GM20431 (cell line): ENCODE results near the gene INTS6L.

Experiments
- in situ Hi-C: fragments of 300-500 bp; cut with MseI, MboI; formaldehyde crosslinking; loops from one replicate; pipeline ENCODE4 v1.15.0; 2020; ENCODE audit warnings: low sequenced_read_pairs; ENCODE audit not compliant: unreplicated experiment

Gene INTS6L, protein sequence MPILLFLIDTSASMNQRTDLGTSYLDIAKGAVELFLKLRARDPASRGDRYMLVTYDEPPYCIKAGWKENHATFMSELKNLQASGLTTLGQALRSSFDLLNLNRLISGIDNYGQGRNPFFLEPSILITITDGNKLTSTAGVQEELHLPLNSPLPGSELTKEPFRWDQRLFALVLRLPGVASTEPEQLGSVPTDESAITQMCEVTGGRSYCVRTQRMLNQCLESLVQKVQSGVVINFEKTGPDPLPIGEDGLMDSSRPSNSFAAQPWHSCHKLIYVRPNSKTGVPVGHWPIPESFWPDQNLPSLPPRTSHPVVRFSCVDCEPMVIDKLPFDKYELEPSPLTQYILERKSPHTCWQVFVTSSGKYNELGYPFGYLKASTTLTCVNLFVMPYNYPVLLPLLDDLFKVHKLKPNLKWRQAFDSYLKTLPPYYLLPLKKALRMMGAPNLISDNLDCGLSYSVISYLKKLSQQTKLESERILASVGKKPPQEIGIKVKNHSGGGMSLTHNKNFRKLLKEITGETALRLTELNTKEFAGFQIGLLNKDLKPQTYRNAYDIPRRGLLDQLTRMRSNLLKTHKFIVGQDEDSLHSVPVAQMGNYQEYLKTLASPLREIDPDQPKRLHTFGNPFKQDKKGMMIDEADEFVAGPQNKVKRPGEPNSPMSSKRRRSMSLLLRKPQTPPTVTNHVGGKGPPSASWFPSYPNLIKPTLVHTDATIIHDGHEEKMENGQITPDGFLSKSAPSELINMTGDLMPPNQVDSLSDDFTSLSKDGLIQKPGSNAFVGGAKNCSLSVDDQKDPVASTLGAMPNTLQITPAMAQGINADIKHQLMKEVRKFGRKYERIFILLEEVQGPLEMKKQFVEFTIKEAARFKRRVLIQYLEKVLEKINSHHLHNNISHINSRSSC

DNA sequence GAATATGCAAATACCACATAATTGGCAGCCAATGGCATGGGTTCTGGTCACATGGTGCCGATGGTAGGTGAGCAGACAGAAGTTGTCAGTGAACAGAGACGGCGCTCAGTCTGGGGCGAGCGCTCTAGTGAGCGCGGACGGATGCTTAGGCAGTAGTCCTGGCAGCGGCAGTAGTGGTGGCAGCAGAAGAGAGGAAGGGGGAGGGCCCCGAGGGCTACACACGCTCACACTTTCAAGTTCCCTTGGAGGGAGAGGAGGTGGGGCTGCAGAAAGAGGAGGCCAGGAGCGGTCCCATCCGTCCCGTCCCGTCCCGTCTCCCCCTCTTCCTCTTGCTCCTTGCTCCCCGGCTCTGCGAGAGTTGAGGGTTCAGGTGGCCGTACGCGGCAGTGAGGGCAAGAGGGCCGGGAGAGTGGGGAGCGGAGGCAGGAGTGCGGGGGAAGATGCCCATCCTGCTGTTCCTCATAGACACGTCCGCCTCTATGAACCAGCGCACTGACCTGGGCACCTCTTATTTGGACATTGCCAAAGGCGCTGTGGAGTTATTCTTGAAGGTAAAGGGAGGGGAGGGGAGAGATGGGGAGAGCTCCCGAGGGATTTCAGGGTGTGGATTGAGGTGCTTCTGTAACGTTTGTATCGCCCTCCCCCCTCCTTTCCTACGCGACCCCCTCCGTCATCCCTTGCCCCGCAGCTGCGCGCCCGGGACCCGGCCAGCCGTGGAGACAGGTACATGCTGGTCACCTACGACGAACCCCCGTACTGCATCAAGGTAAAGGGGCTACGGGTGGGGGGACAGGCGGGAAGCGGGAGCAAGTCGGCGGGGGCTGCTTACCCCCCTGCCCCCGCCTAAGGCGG, at the start of gene INTS6L:
TSS of gene INTS6L (plus strand) at position 108 of the 852 bp plus-strand sequence. CDS start at position 441, 333 bp downstream.
- in situ Hi-C loops, result no loop called here

DNA sequence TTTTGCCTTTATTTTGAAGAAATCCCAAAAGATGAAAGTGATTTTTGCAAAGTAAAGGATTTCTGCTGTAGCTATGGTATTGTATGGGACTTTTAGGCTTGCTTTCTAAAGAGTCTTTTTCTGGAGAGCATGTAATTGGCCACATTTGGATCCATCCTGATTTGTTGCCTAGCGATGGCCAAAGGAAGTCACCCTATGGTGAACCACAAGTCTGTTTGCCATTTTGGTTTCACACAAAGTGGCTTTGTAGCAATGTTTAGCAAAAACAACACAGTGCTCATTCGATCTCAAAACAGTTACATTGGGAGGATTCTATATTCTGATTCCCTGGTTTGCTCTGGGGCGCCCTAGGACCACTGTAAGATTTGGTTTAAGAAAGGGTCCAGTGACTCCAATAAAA, 44.1 kb upstream of the INTS6L start:
- in situ Hi-C loops, result loop anchor here (25.0 kb wide), 1 partner anchor 111 kb away; no protein-coding TSS in a partner anchor

DNA sequence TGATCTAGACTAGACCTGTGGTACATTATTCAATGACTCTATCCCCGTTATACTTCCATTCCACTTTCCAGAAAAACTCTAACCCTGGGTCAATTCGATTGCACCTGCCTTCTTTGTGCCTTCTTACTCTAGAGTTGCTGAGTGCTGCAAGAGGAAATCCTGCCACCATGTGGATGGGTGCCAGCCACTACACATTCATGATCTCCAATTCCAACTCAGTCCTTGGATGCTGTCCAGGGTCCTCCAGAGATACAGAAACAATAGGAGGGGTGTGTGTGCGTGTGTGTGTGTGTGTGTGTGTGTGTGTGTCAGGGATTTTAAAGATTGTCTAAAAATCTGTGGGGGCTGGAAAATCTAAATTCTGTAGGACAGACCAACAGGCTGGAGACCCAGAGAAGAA, 42.9 kb upstream of the INTS6L start:
- in situ Hi-C loops, result loop anchor here (25.0 kb wide), 1 partner anchor 110 kb away; no protein-coding TSS in a partner anchor

DNA sequence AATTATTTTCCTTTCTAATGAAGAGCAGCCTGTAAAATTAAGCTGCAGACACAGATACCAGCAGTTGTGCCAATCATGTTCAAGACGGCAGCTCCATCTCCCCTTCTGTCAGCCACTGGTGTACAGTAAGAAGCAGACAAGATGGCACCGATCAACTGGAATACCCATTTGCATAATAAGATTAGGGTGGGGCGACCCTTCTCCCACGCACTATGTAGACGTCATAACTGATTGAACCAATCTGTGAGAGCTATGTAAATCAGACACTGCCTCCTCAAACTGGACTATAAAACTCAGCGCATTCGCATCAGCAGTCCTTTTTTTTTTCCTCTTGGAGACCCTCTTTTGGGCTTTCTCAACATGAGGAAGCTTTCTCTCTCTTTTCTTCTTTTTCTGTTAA, 40.4 kb upstream of the INTS6L start:
- in situ Hi-C loops, result loop anchor here (25.0 kb wide), 1 partner anchor 107 kb away; no protein-coding TSS in a partner anchor

DNA sequence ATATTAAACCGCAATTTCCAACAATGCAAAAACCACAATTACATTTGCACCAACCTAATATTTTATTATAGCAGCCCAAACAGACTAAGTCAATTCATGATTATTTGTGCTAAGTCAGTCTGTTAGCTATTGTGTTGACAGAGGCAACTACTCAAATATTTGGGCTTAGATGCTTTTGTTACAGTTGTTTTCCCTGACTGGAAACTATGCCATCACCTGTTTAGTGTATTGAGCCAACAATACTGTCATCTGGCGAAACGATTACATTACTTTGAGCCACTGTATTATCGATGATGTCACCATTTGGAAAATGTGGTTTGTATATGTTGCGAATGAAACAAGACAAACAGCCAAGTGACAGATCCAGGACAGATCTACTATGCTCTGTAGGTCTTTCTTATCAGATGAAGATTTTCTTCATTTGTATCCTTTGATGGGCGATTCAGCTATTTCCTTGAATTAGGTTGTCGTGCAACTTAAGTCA, 38.7 kb upstream of the INTS6L start:
- in situ Hi-C loops, result loop anchor here (25.0 kb wide), 1 partner anchor 106 kb away; no protein-coding TSS in a partner anchor

DNA sequence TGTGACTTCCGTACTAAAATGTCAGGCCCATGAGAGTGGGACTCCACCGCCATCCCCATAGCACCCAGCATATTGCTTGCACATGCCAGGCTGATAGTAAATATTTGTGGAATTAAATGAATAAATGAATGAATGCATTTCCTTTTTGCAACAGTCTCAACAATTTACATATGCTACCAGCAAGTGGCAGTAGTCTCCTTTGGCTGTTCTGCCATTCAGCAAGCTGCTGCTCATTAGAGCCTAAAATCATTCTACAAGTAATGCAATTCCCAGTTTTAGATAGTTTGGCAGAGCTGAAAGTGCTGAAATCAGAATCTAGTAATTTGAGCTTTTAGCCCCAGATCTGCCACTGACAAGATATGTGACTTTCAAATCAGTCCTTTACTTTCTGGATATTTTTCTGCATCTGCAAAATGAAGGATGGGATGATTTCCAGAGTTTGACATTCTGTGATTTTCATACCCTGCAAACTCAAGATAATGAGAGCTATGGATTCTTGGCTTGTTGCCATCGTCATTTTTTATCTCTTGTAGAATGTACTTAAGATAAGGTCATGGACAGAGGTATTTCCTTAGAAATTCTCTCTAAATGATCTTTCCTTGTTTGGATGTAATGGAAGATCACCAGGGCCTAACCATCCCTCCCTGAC, 35.7 kb upstream of the INTS6L start:
- in situ Hi-C loops, result loop anchor here (25.0 kb wide), 1 partner anchor 103 kb away; no protein-coding TSS in a partner anchor

DNA sequence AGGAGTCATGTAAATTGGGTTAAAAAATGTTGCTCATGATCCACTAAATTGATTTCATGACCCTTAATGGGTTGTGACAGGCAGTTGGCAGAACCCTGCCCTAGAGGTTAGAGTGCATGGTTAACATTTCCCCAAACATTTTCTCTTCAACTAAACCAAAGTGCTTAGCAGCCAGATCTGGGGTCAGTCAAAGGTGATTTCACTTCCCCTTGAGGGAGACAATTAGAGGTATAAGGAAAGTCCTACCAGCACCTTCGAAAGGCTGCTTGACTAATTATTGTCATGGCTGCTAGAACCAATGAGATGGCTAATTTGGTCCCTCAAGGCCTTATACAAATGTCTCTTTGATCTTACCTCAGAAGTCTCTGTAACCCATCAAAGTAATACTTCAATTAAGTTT, 30.9 kb upstream of the INTS6L start:
- in situ Hi-C loops, result loop anchor here (25.0 kb wide), 1 partner anchor 98 kb away; no protein-coding TSS in a partner anchor

DNA sequence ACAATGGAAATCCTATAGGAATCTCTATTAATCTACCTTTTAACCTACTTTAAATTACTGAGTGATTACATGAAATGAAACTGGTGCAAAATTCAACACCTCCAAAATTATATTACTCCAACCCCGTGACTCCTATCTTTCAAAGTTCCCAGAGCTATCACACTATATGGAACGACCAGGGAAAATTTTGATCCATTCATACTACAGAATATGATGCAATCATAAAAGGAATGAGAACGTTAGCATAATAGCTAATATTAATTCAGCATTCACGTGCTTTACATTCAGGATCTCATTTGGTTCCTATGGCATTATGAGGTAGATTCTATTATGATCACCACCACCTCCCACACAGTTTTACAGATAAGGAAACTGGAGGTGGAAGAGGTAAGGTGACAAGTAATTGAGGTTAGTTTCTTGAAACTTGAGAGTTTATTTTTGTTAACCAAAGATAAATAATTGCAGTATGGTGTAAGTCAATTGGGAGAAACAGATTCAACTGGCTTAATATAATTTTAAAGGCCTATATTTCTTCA, 29.4 kb upstream of the INTS6L start:
- in situ Hi-C loops, result loop anchor here (25.0 kb wide), 1 partner anchor 96 kb away; no protein-coding TSS in a partner anchor

DNA sequence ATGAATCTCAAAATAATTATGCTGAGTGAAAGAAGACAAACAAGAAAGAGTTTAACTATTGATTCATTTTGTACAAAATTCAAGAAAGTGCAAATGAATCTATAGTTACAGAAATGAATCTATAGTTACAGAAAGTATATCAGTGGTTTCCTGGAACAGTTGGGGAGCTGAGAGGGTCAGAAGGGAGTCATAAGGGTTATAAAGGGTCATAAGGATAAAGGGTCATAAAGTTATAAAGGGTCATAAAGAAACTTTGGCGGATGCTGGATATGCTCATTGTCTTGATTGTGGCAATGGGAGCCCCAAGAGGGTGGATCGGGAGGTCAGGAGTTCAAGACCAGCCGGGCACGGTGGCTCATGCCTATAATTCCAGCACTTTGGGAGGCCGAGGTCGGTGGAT, 26.0 kb upstream of the INTS6L start:
- in situ Hi-C loops, result loop anchor here (25.0 kb wide), 1 partner anchor 93 kb away; no protein-coding TSS in a partner anchor

DNA sequence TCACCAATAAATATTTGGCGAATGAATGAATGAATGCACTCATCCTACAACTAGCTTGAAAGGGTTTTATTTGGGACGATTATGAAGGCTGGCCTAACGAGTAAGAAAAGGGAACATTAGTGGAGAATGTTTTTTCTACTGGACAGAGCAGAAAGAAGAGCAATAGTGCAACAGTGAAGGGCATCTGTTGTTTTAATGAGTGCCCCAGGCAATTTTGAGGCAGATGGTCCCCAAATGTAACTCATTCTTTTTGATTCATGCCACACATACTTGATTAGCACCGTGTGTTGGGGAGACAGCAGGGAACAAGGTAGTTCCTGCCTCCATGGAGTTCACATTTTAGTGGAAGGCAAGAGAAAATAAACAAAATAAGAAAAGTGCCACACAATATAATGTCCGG, 22.7 kb upstream of the INTS6L start:
- in situ Hi-C loops, result loop anchor here (25.0 kb wide), 1 partner anchor 90 kb away; no protein-coding TSS in a partner anchor

DNA sequence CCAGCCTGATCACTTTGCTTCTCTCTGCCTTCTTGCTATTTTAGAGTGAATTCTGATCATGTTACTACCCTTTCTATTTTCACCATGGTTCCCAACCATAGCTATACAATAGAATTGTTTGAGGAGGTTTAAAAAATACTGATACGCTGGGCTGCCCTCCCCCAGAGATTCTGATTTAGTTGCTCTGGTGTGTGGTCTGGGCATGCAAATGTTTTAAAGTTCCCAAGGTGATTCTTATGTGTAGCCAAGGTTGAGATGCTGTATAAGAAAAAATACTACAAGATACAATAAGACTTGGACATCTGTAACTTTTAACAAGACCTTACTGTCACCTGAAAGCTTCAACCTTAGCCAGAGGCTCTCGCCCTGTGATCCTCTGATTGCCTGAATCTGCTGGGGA, 22.2 kb upstream of the INTS6L start:
- in situ Hi-C loops, result loop anchor here (25.0 kb wide), 1 partner anchor 89 kb away; no protein-coding TSS in a partner anchor

DNA sequence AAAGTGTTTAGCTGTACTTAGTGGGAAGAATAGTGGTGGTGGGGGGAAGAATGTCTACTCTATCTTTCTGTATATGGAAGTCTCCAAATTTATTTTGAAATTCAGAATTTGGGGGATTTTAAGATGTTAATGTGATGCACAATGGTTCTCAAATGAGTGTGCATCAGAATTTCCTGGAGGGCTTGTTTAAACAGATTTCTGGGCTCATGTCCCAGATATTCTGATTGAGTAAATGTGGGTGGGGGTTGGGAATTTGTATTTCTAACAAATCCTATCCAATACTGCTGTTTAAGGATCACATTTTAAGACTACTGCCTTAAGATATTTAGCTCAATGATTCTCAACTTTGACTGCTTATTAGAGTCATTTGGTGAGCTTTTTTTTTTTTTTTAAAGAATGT, 15.1 kb upstream of the INTS6L start:
- in situ Hi-C loops, result no loop called here

DNA sequence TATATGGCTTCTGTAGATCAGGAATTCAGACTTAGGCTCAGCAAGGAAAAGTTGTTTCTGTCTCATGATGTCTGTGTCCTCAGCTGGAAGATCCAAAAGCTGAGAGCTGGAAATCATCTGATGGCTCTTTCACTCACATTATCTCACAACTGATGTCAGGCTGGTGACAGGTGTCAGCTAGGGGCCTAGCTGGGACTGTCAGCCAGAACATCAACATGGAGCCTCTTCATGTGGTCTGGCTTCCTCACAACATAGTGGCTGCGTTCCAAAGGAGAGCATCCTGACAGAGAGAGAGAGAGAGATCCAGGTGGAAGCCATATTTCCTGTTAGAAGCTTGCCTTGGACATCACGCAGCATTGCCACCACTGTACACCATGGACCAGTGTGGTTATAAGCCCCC, 10.6 kb upstream of the INTS6L start:
- in situ Hi-C loops, result no loop called here

DNA sequence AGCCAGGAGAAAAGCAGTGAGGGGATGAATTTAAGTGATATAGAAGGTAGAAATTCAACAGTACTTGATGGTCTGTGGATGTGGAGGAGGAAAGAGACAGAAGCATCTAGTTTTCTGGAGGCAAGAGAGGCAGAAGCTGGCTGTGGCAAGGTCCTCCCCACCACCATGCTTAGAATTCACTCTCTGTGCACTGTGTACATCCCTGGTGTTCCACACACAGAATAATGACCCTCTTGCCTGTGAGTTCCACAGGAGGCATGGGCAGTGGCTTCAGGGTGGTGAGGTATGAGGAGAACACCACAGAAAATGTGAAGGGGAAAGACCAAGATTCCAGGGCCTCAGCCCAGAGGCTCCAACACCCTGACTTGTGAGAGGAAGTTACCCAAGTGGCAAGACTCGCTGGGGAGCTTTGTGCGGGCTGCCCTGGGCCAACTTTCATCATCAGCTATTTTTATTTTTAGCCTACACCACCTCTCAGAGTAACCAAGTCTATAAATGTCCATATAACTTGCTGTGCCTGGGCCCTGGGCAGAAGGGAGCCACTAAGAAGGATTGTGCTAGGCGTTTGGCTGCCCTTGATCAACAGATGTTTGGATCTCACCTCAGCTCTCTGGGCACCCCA, 7.8 kb upstream of the INTS6L start:
- in situ Hi-C loops, result no loop called here

DNA sequence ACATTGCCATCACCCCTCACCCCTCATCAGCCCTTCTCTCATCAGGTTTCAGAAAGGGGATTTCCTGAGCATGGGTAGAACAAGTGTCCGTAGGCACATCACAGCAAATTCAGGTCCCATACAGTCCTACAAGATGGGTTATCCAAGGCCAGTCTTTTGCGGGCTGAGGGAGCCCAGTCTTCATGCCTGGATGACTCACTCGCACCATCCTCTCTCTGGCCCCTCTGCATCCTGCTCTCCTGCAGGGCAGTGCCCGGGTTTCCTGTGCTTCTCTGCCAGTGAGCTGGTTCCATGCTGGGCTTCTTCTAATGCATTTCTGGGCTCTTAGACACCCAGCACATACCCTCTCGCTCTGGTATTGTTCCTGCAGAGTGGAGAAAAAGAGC, 7.3 kb upstream of the INTS6L start:
- in situ Hi-C loops, result no loop called here

DNA sequence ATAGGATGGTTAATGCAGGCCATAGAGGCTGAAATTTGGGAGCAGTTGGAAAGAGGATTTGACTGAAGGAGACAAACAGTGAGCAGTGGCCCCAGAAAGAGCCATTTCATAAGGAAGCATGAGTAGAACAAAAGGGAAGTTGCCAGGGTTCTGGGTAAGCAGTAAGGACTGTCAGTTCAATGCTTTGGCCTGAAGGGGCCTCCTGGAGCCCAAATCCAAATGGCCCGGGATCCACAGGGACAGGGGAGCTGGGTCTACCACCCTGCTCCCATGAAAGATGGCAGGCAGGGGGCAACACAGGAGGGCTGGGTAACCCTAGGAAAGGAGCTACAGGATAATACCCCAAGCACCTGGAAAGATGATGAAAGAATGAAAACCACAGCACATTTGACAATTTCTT, 4.1 kb upstream of the INTS6L start:
- in situ Hi-C loops, result no loop called here

DNA sequence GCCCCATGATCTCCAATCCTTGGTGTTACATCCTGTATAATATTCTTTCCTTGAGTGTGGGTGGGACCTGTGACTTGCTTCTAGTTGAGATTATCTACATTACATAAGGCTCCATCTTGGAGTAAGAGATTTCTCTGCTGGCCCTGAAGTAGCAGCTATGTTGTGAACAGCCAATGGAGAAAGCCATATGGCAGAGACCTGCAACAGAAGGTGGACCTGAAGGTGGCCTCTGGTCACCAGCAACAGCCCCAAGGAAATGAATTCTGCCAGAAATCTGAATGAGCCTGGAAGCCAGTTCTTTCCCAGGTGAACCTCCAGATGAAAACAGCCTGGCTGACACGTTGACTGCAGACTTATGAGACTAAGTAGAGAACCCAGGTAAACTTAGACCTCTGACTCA, 2.3 kb upstream of the INTS6L start:
- in situ Hi-C loops, result no loop called here

DNA sequence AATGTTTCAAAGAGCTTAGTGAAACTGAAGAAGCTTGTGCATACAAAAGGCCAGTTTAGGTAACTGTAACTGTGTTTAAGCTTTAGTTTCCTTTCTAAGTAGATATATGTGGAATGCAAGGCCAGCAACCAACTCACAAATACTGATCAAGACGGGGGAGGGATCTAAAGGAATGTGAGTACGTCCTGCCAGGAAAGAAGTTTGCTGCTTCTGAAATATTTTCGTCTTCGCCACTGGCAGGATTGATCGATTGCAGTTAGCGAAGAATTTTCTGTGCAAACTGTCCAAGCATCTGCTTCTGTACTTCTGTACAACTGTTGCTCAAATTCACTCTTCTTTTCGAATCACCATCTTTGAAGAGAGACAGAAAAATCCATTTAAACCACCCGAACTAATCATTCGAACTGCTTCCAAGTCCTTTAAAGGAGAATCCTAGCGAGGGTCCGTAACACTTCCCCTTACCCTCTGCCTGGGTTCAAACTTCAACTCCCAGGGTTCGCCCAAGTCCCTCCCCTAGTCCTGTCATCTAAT, 373 bp upstream of the INTS6L start:
- in situ Hi-C loops, result no loop called here
